Measurements from ENCODE around the gene SOCS2. TPM values are rescaled to one million over a fixed set of nuclear protein-coding genes. Genes with fewer than 3 reads are reported as not detected.
"Not testable (repeated sequence)": the region's sequence is repeated elsewhere in the genome, so short reads cannot be mapped to it uniquely, and the experiment has no call there.

The SOCS2 gene
- total and polyA plus RNA-seq, 2 of the 8 experiments (the other 6 are each of a cell fraction or from before 2014, with no cell fraction given), result 14.5 to 18.0 TPM

DNA sequence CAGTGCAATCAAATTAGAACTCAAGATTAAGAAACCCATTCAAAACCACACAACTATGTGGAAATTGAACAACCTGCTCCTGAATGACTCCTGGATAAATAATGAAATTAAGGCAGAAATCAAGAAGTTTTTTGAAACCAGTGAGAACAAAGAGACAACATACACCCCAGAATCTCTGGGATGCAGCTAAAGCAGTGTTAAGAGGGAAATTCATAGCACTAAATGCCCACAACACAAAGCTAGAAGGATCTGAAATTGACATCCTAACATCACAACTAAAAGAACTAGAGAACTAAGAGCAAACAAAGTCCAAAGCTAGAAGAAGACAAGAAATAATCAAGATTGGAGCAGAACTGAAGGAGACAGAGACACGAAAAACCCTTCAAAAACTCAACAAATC, 13.8 kb upstream of the SOCS2 start:
- H3K9ac ChIP-seq (replicated peaks in 1 of 4; ENCODE audit: extremely low read depth in 1 of 4, low read depth in 3 of 4, low read length in 3 of 4); H3K4ac ChIP-seq (replicated peaks; ENCODE audit: insufficient read length, low read depth, low read length); H2AFZ ChIP-seq (ENCODE audit: low read length); H4K20me1 ChIP-seq (replicated peaks in 1 of 2; ENCODE audit: control insufficient read depth in 1 of 2, insufficient read depth in 2 of 2, low read length in 2 of 2); H3K9me3 ChIP-seq (ENCODE audit: insufficient read depth in 2 of 2, low read depth in 1 of 2, low read length in 1 of 2); H3K36me3 ChIP-seq (ENCODE audit: control insufficient read depth in 2 of 4, insufficient read depth in 4 of 4, low read length in 3 of 4); H4K91ac ChIP-seq (replicated peaks; ENCODE audit: insufficient read length, low read length); H3K23ac ChIP-seq (ENCODE audit: insufficient read length); H3K79me1 ChIP-seq (ENCODE audit: low read depth, low read length); H2BK15ac ChIP-seq (ENCODE audit: low read length); H3K23me2 ChIP-seq (ENCODE audit: low read depth, low read length); H2BK20ac ChIP-seq (ENCODE audit: low read length); H2BK12ac ChIP-seq (ENCODE audit: low read depth, low read length); H3K56ac ChIP-seq (replicated peaks; ENCODE audit: insufficient read length, low read depth, low read length); H3K4me1 ChIP-seq (replicated peaks in 1 of 4; ENCODE audit: control insufficient read depth in 3 of 4, insufficient read depth in 4 of 4, low read length in 3 of 4); H2BK5ac ChIP-seq (ENCODE audit: low read depth, low read length); H3K4me3 ChIP-seq (ENCODE audit: extremely low read depth in 1 of 4, insufficient read depth in 2 of 4, low read depth in 3 of 4, low read length in 4 of 4); H2BK120ac ChIP-seq (replicated peaks; ENCODE audit: low read depth, low read length); H3K79me2 ChIP-seq (ENCODE audit: control insufficient read depth in 1 of 2, insufficient read depth in 2 of 2, low read length in 2 of 2); H3K27me3 ChIP-seq (replicated peaks in 1 of 4; ENCODE audit: control insufficient read depth in 3 of 4, extremely low read depth in 1 of 4, insufficient read depth in 3 of 4, low read length in 3 of 4); POLR2A ChIA-PET (ENCODE audit: partially characterized antibody); DNase-seq (ENCODE audit: low read depth in 1 of 2, low spot score in 2 of 2); H3K18ac ChIP-seq (ENCODE audit: extremely low read depth, low read length); H4K8ac ChIP-seq (ENCODE audit: extremely low read depth, insufficient read depth, low read length); H3K14ac ChIP-seq (ENCODE audit: insufficient read length); H2AK5ac ChIP-seq (ENCODE audit: low read depth, low read length); H3K4me2 ChIP-seq (ENCODE audit: insufficient read depth in 1 of 2, low read depth in 2 of 2, low read length in 2 of 2); FAIRE-seq; H3K27ac ChIP-seq (ENCODE audit: low read depth, low read length); H4K5ac ChIP-seq (ENCODE audit: insufficient read length, low read depth, low read length): not testable (repeated sequence)
- CTCF ChIA-PET (ENCODE audit: partially characterized antibody), result interaction anchor here (0.6 to 1.5 kb wide), 5 partner anchors 9 to 573 kb away, joined by 3 to 4 read pairs (median 3); no protein-coding TSS in a partner anchor
- 96% methylated on average over 1 of the region's 1 CpG; no CpG with 5 or more reads in 1 of the 2 experiments for WGBS, 2 experiments (ENCODE audit: extremely low coverage in 1 of 2, insufficient coverage in 1 of 2, insufficient read length in 1 of 2, insufficient replicate concordance in 2 of 2, low coverage in 1 of 2, low lambda C conversion rate in 2 of 2, missing lambda C conversion rate in 1 of 2)
